H1 (cell line): Measurements from ENCODE around the gene INAFM1. TPM values are rescaled to one million over a fixed set of nuclear protein-coding genes. Genes with fewer than 3 reads are reported as not detected.

ENCODE experiments used
- ASH2L ChIP-seq: fragments of 200-600, 300-600 bp; sonication (generic); IDR thresholded peaks from one replicate; pipeline ENCODE4 v1.7.1; 2017; ENCODE audit warnings: low read length
- BCL11A ChIP-seq, 2 experiments: IDR thresholded peaks; one replicate each; pipeline ENCODE4 v1.6.1; 2011; ENCODE audit warnings: low read depth in 2 of 2, low read length in 2 of 2, mild to moderate bottlenecking in 2 of 2
- BRCA1 ChIP-seq: IDR thresholded peaks from 2 replicates; pipeline ENCODE4 v1.6.1; 2012; ENCODE audit warnings: low read depth, low read length, improper control_type of control experiment
- CREB1 ChIP-seq: IDR thresholded peaks from 2 replicates; pipeline ENCODE4 v1.6.1; 2012; ENCODE audit warnings: inconsistent platforms
- EP300 ChIP-seq, 2 experiments: IDR thresholded peaks; 1 replicate in 1 of 2; 2 replicates in 1 of 2; pipeline ENCODE4 v1.6.1; 2011 to 2012; ENCODE audit warnings: low read depth in 2 of 2, low read length in 2 of 2, mild to moderate bottlenecking in 2 of 2, borderline replicate concordance in 1 of 2, inconsistent platforms in 1 of 2, moderate library complexity in 1 of 2
- GABPA ChIP-seq: IDR thresholded peaks from 2 replicates; pipeline ENCODE4 v1.6.1; 2011; ENCODE audit warnings: mild to moderate bottlenecking, low read length, moderate library complexity, borderline replicate concordance; ENCODE audit not compliant: insufficient read depth
- GTF2F1 ChIP-seq: IDR thresholded peaks from 2 replicates; pipeline ENCODE4 v1.6.1; 2012; ENCODE audit warnings: low read depth, low read length, improper control_type of control experiment, borderline replicate concordance
- JUN ChIP-seq: IDR thresholded peaks from 2 replicates; pipeline ENCODE4 v1.6.1; 2011; ENCODE audit warnings: low read depth, mild to moderate bottlenecking, improper control_type of control experiment, low read length
- JUND ChIP-seq: IDR thresholded peaks from 2 replicates; pipeline ENCODE4 v1.6.1; 2011; ENCODE audit warnings: mild to moderate bottlenecking, improper control_type of control experiment, low read length
- KDM1A ChIP-seq: fragments of 200-600, 300-600 bp; sonication (generic); IDR thresholded peaks from 2 replicates; pipeline ENCODE4 v1.7.1; 2016; ENCODE audit warnings: mild to moderate bottlenecking, low read length, borderline replicate concordance
- KDM4A ChIP-seq: IDR thresholded peaks from one replicate; pipeline ENCODE4 v1.7.1; 2012; ENCODE audit warnings: low read depth, mild to moderate bottlenecking, moderate library complexity, low read length, inconsistent platforms; ENCODE audit not compliant: severe bottlenecking
- KDM5A ChIP-seq: fragments of 200-600 bp; IDR thresholded peaks from 2 replicates; pipeline ENCODE4 v1.7.1; 2012; ENCODE audit warnings: mild to moderate bottlenecking, low read length, inconsistent platforms, mixed read lengths
- RBBP5 ChIP-seq: IDR thresholded peaks from 2 replicates; pipeline ENCODE4 v1.7.1; 2012; ENCODE audit warnings: low read depth, mild to moderate bottlenecking, inconsistent platforms, low read length, moderate library complexity, borderline replicate concordance
- SIN3A ChIP-seq, 2 experiments: IDR thresholded peaks in 1 of 2; conservative IDR thresholded peaks in 1 of 2; 2 replicates each; pipeline ENCODE4 v1.6.1; 2011 to 2012; ENCODE audit warnings: low read length in 2 of 2, improper control_type of control experiment in 1 of 2, low read depth in 1 of 2, mild to moderate bottlenecking in 1 of 2
- SRF ChIP-seq: IDR thresholded peaks from 2 replicates; pipeline ENCODE4 v1.6.1; 2011; ENCODE audit warnings: mild to moderate bottlenecking, low read depth, low read length, moderate library complexity
- polyA plus RNA-seq, 7 experiments: library from polyadenylated mRNA; depleted of rRNA in 3 of 7; stranded (reverse) in 5 of 7; unstranded in 2 of 7; fragments of >200 nt in 5 of 7; fragments of 200-250 nt in 2 of 7; gene quantifications; 1 replicate in 5 of 7; 2 replicates in 1 of 7; 4 replicates in 1 of 7; pipeline versions ENCODE4 v1.2.1 to v1.2.3, GENCODE V29; 2011 to 2013; ENCODE audit warnings: missing spikeins in 2 of 7, mixed read lengths in 2 of 7
- total RNA-seq: library from RNA; stranded (reverse); fragmentation: NEBNext Ultra II Directional; extraction: Animal tissue kit (Norgen Biotek cat#: 25700); gene quantifications from 2 replicates; pipeline ENCODE4 v1.2.1, GENCODE V29; 2021
- TF ChIP-seq, protein P1 (sequence below): IDR thresholded peaks from 2 replicates; pipeline ENCODE4 v1.6.1; 2012; ENCODE audit warnings: inconsistent platforms
- TF ChIP-seq, protein P2 (sequence below), 3 experiments: IDR thresholded peaks; 1 replicate in 2 of 3; 2 replicates in 1 of 3; pipeline versions ENCODE4 v1.5.1 to v1.6.1; 2011; ENCODE audit warnings: low read length in 3 of 3, mild to moderate bottlenecking in 3 of 3, inconsistent platforms in 2 of 3, low read depth in 1 of 3, moderate library complexity in 1 of 3; ENCODE audit not compliant: insufficient read depth in 1 of 3; ENCODE audit errors: control extremely low read depth in 1 of 3
- TF ChIP-seq, protein P3 (sequence below): IDR thresholded peaks from 2 replicates; pipeline ENCODE4 v1.6.1; 2011; ENCODE audit warnings: low read depth, mild to moderate bottlenecking, low read length; ENCODE audit not compliant: insufficient read depth

INAFM1 gene
- total and polyA plus RNA-seq, 2 of the 8 experiments (the other 6 are each of a cell fraction or from before 2014, with no cell fraction given): 2.6 to 3.4 TPM

DNA sequence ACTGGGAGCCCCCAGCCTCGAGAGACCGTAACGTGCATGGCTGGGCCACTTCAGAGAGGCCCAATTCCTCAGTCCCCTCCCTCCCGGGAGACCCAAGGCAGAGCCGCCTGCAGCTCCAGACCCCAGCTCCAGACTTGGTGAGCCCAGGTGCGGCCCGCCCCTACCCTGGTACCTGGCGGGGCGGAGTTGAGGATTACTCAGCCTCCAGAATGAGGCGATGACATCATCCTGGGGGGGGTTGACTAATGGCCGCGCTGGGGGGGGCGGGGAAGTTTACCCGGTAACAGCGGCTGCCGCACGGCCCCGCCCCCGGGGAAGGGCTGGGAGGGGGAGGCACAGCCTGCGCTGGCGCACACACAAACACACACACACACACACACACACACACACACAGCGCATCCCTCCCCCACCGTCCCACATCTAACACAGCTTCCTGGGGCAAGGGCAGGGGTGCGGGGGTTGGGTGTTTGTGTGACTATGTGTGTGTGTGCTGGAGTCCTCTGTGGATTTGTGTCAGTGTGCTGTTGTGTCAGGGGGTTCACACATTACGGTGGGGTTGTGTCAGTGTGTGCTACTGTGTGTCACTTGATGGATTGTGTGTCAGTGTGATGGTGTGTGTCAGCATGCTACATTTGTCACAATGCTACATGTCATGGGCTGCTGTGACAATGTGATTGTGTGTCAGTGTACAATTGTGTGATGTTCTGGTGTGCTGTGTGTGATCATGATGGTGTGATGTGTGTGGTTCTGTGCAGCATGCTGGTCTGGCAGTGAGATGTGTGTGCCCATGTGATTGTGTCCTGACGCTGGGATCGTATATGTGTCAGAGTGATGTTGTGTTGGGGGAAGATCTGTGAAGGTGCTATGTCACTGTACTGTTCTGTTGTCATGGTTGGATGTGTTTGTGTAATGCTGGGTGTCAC is 33.4 kb upstream of the INAFM1 start (continued):
- TF ChIP-seq, protein P1, sequence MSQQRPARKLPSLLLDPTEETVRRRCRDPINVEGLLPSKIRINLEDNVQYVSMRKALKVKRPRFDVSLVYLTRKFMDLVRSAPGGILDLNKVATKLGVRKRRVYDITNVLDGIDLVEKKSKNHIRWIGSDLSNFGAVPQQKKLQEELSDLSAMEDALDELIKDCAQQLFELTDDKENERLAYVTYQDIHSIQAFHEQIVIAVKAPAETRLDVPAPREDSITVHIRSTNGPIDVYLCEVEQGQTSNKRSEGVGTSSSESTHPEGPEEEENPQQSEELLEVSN: no peak
- no peak for TF ChIP-seq GABPA
- peak in 1 of 2 experiments; percentile 52; a peak in 1 of 4 replicates for TF ChIP-seq SIN3A (conservative IDR thresholded peaks at IDR 0.05 in 1 of 2, IDR thresholded peaks at IDR 0.05 in 1 of 2; ENCODE audit: low read depth in 1 of 2, low read length in 2 of 2)
- TF ChIP-seq SRF: no peak
- TF ChIP-seq, protein P2, sequence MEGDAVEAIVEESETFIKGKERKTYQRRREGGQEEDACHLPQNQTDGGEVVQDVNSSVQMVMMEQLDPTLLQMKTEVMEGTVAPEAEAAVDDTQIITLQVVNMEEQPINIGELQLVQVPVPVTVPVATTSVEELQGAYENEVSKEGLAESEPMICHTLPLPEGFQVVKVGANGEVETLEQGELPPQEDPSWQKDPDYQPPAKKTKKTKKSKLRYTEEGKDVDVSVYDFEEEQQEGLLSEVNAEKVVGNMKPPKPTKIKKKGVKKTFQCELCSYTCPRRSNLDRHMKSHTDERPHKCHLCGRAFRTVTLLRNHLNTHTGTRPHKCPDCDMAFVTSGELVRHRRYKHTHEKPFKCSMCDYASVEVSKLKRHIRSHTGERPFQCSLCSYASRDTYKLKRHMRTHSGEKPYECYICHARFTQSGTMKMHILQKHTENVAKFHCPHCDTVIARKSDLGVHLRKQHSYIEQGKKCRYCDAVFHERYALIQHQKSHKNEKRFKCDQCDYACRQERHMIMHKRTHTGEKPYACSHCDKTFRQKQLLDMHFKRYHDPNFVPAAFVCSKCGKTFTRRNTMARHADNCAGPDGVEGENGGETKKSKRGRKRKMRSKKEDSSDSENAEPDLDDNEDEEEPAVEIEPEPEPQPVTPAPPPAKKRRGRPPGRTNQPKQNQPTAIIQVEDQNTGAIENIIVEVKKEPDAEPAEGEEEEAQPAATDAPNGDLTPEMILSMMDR (IDR thresholded peaks at IDR 0.05; ENCODE audit: control extremely low read depth in 1 of 3, insufficient read depth in 1 of 3, low read depth in 1 of 3, low read length in 3 of 3): no peak
- TF ChIP-seq, protein P3, sequence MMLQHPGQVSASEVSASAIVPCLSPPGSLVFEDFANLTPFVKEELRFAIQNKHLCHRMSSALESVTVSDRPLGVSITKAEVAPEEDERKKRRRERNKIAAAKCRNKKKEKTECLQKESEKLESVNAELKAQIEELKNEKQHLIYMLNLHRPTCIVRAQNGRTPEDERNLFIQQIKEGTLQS: no peak
- no peak for TF ChIP-seq GTF2F1
- TF ChIP-seq CREB1: peak; percentile 74
- TF ChIP-seq JUND: peak; percentile 94
- TF ChIP-seq BCL11A (IDR thresholded peaks at IDR 0.05; ENCODE audit: low read depth in 2 of 2, low read length in 2 of 2): no peak
- TF ChIP-seq ASH2L: peak; percentile 41
- TF ChIP-seq BRCA1: no peak
- no peak for TF ChIP-seq RBBP5
- TF ChIP-seq JUN: peak; percentile 81
- TF ChIP-seq KDM4A: no peak
- no peak for TF ChIP-seq KDM5A
- peak in 1 of 2 experiments; percentile 38; a peak in 1 of 3 replicates for TF ChIP-seq EP300 (IDR thresholded peaks at IDR 0.05; ENCODE audit: borderline replicate concordance in 1 of 2, low read depth in 2 of 2, low read length in 2 of 2)
- TF ChIP-seq KDM1A: no peak
